Vagina (tissue), 2 donors: ENCODE results near the gene UFM1. TPM values are rescaled to one million over a fixed set of nuclear protein-coding genes. Genes with fewer than 3 reads are reported as not detected.
"Not testable (repeated sequence)": the region's sequence is repeated elsewhere in the genome, so short reads cannot be mapped to it uniquely, and the experiment has no call there.

Experiments used
- DNase-seq, 2 donors: peaks; one replicate each; pipeline ENCODE4 v3.0.0-alpha.2; 2017; ENCODE audit errors: extremely low spot score in 2 of 2
- H3K27ac ChIP-seq: fragments of 200-600 bp; sonication (generic); one replicate; pipeline ENCODE4 v1.5.1; 2019
- H3K27me3 ChIP-seq: fragments of 200-600 bp; sonication (generic); one replicate; pipeline ENCODE4 v1.5.1; 2019
- H3K36me3 ChIP-seq, 2 donors: fragments of 200-600 bp; sonication (generic); one replicate each; pipeline ENCODE4 v1.5.1; 2017 to 2019
- H3K4me1 ChIP-seq: fragments of 200-600 bp; sonication (generic); one replicate; pipeline ENCODE4 v1.5.1; 2019
- H3K4me3 ChIP-seq, 2 donors: fragments of 200-600 bp; sonication (generic); 1 replicate in 1 of 2; 2 replicates in 1 of 2; pipeline ENCODE4 v1.5.1; 2016 to 2019
- H3K9me3 ChIP-seq: fragments of 200-600 bp; sonication (generic); one replicate; pipeline ENCODE4 v1.5.1; 2019
- POLR2A ChIP-seq, 2 donors: fragments of 450-650 bp; IDR thresholded peaks; one replicate each; pipeline ENCODE4 v1.6.1; 2017; ENCODE audit warnings: antibody characterized with exemption in 2 of 2, mild to moderate bottlenecking in 2 of 2, moderate library complexity in 2 of 2
- POLR2AphosphoS5 ChIP-seq, 2 donors: sonication (generic); formaldehyde crosslinking; IDR thresholded peaks; one replicate each; pipeline ENCODE4 v1.9.0; 2017; ENCODE audit warnings: antibody characterized with exemption in 2 of 2, mild to moderate bottlenecking in 2 of 2, low read depth in 1 of 2; ENCODE audit not compliant: insufficient read depth in 1 of 2
- intact Hi-C: fragments of 100-400 bp; cut with DNase I; formaldehyde crosslinking; loops from one replicate; pipeline ENCODE4 v1.15.1; 2023
- total RNA-seq: library from RNA; depleted of rRNA; stranded (reverse); fragments of >200 nt; gene quantifications from one replicate; pipeline ENCODE4 v1.2.3, GENCODE V29; 2016
- TF ChIP-seq, protein P1 (sequence below), 3 experiments: fragments of 450-650 bp in 2 of 3; fragments of 200-600 bp in 1 of 3; sonication (generic) in 1 of 3; IDR thresholded peaks; one replicate each; pipeline ENCODE4 v1.5.1; 2017 to 2019; ENCODE audit warnings: antibody characterized with exemption in 3 of 3, mild to moderate bottlenecking in 2 of 3, moderate library complexity in 2 of 3

The UFM1 gene
- 54.5 TPM for total RNA-seq

DNA sequence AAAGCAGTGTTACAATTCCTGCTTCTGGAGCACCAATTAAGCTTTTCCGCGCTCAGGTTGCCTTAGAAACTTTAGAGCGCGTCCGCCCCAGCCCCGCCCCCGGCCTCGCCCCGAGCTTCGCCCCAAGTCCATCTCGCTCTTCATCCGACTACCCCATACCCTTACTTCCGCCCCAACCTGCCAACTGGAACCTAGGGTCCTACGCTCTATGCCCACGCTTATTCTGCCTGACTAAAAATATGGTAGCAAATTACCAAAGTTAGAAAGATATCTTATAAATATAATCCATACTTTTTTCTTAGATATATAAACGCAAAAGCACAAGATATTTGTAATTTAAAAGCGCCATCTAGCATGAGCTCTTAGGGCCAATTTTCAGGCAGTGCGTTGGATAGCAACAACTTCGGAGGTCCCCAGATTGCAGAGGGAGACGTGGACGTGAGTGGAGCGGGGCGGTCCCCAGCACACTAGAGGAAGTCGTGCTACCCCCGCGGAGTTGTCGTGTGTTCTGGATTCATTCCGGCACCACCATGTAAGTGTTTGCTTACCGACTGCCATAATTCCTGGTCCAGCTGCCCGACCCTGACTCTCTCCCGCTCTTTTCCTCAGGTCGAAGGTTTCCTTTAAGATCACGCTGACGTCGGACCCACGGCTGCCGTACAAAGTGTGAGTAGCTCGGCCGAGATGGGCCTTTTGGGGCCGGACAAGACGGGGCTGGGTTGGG lies at the start of gene UFM1:
Gene UFM1 (plus strand): TSS at position 462 of the 724 bp plus-strand sequence. CDS start 69 bp downstream, at position 531.
- DNase-seq = peak in 1 of 2 donors; percentile 93
- Histone ChIP-seq H3K27me3 (no peaks in the 10 kb centered on the region), H3K36me3 (peaks cover 0 to 11% of the 10 kb centered on the region in 2 donors), H3K4me3 (peak within 1 kb of the TSS; percentile 61 to 98), H3K27ac (peak within 1 kb of the TSS; percentile 83), H3K9me3 (no peaks in the 10 kb centered on the region), H3K4me1 (peaks cover 44% of the 10 kb centered on the region)
- TF ChIP-seq, protein P1, sequence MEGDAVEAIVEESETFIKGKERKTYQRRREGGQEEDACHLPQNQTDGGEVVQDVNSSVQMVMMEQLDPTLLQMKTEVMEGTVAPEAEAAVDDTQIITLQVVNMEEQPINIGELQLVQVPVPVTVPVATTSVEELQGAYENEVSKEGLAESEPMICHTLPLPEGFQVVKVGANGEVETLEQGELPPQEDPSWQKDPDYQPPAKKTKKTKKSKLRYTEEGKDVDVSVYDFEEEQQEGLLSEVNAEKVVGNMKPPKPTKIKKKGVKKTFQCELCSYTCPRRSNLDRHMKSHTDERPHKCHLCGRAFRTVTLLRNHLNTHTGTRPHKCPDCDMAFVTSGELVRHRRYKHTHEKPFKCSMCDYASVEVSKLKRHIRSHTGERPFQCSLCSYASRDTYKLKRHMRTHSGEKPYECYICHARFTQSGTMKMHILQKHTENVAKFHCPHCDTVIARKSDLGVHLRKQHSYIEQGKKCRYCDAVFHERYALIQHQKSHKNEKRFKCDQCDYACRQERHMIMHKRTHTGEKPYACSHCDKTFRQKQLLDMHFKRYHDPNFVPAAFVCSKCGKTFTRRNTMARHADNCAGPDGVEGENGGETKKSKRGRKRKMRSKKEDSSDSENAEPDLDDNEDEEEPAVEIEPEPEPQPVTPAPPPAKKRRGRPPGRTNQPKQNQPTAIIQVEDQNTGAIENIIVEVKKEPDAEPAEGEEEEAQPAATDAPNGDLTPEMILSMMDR (IDR thresholded peaks at IDR 0.05) = no peak
- TF ChIP-seq POLR2AphosphoS5 (IDR thresholded peaks at IDR 0.05; ENCODE audit: insufficient read depth in 1 of 2, low read depth in 1 of 2) = peak; percentile 81 to 92
- peak in 1 of 2 donors; percentile 13 for TF ChIP-seq POLR2A (IDR thresholded peaks at IDR 0.05)
- intact Hi-C loops = no loop called here

GRCh38 chr13:38301236-38301635 lies 48.4 kb upstream of the UFM1 start:
- no peaks in the 10 kb centered on the region for H3K9me3 ChIP-seq
- no peak for DNase-seq
- TF ChIP-seq, protein P1 (IDR thresholded peaks at IDR 0.05) = no peak
- TF ChIP-seq POLR2A (IDR thresholded peaks at IDR 0.05) (no peak), POLR2AphosphoS5 (IDR thresholded peaks at IDR 0.05; ENCODE audit: insufficient read depth in 1 of 2, low read depth in 1 of 2) (no peak)

GRCh38 chr13:38303816-38304320 lies 45.8 kb upstream of the UFM1 start:
- Histone ChIP-seq H3K27me3 (no peaks in the 10 kb centered on the region), H3K36me3 (no peaks in the 10 kb centered on the region), H3K4me1 (no peaks in the 10 kb centered on the region), H3K27ac (no peak overlapping the region), H3K4me3 (no peak overlapping the region), H3K9me3 (no peaks in the 10 kb centered on the region)
- DNase-seq = no peak
- TF ChIP-seq POLR2AphosphoS5 (IDR thresholded peaks at IDR 0.05; ENCODE audit: insufficient read depth in 1 of 2, low read depth in 1 of 2) (no peak), POLR2A (IDR thresholded peaks at IDR 0.05) (no peak)
- intact Hi-C loops = no loop called here

More at GRCh38 chr13:38301236-38301635, 48.4 kb upstream of the UFM1 start:
- intact Hi-C loops = no loop called here
- Histone ChIP-seq H3K4me3 (no peak overlapping the region), H3K4me1 (no peaks in the 10 kb centered on the region), H3K27ac (no peak overlapping the region), H3K36me3 (no peaks in the 10 kb centered on the region), H3K27me3 (no peaks in the 10 kb centered on the region)

DNA sequence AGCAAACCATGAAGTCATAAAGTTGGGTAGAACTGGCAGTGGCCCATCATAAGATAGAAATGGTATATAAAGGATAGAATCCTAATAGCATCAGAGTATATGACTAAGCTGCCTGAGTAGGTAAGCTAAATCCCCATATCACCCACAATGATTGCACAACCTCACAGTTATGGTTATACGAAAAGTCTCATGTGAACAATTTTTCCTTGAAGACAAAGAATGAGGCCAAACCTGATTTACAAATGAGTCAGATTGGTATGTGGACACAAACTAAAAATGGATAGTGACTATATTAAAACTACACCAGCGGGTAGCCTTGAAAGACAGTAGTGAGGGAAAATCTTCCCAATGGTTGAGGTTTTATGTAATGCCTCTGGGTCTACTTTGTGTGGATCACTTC lies 40.9 kb upstream of the UFM1 start:
- Histone ChIP-seq H3K4me3 (no peak overlapping the region), H3K27ac (no peak overlapping the region), H3K27me3 (no peaks in the 10 kb centered on the region), H3K36me3 (no peaks in the 10 kb centered on the region), H3K9me3 (no peaks in the 10 kb centered on the region), H3K4me1 (no peaks in the 10 kb centered on the region)
- intact Hi-C loops = no loop called here
- peak in 1 of 2 donors; percentile 65 for TF ChIP-seq POLR2AphosphoS5 (IDR thresholded peaks at IDR 0.05; ENCODE audit: insufficient read depth in 1 of 2, low read depth in 1 of 2)
- TF ChIP-seq POLR2A (IDR thresholded peaks at IDR 0.05) = no peak
- DNase-seq = no peak

- no peak overlapping the region for H3K27ac ChIP-seq
- H3K9me3 ChIP-seq = no peaks in the 10 kb centered on the region
- no peaks in the 10 kb centered on the region for H3K27me3 ChIP-seq
- no peak for DNase-seq
- H3K4me1 ChIP-seq = no peaks in the 10 kb centered on the region
- TF ChIP-seq, protein P1 (IDR thresholded peaks at IDR 0.05) = no peak
- TF ChIP-seq POLR2AphosphoS5 (IDR thresholded peaks at IDR 0.05; ENCODE audit: insufficient read depth in 1 of 2, low read depth in 1 of 2) = no peak
- no peak for TF ChIP-seq POLR2A (IDR thresholded peaks at IDR 0.05)
- H3K36me3 ChIP-seq = no peaks in the 10 kb centered on the region
- intact Hi-C loops = no loop called here
- no peak overlapping the region for H3K4me3 ChIP-seq
Measured at GRCh38 chr13:38309397-38309796, 40.3 kb upstream of the UFM1 start.

DNA sequence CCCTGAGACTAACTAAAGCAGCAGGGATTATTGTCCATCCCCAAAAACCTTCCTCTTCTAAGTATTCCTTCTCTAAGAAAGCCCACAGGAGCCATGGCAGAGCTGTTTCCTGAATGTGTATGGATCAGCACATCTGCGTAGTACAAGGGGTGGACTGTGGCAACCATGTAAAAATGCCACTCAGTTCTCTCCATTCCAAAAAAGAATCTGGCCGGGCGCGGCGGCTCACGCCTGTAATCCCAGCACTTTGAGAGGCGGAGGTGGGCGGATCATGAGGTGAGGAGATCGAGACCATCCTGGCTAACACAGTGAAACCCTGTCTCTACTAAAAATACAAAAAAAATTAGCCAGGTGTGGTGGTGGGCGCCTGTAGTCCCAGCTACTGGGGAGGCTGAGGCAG lies 38.5 kb upstream of the UFM1 start:
- H3K27ac ChIP-seq, intact Hi-C loops, H3K27me3 ChIP-seq, DNase-seq, H3K9me3 ChIP-seq, H3K4me3 ChIP-seq, H3K36me3 ChIP-seq, H3K4me1 ChIP-seq: not testable (repeated sequence)
